Stimulated activated naive CD4-positive, alpha-beta T cell (primary cell): ENCODE measurements around the gene MID1IP1.

Experiments
- DNase-seq, 6 experiments: peaks; one replicate each; lab custom pipeline; 2025; lab: John Stamatoyannopoulos, UW

Gene MID1IP1

GRCh38 chrX:38800981-38801845 is at the start of gene MID1IP1:
Gene MID1IP1, plus strand, starts transcription at chrX:38801459. Its CDS starts 3,488 bp downstream, at chrX:38804947.
- DNase-seq = peak; percentile 72 to 84 (median 78)

GRCh38 chrX:38754102-38754790 is 47.0 kb upstream of the MID1IP1 start:
- peak in 4 of 6 experiments; percentile 0 to 31 (median 7) for DNase-seq

- no peak for DNase-seq
These were observed 46.2 kb upstream of the MID1IP1 start for GRCh38 chrX:38754818-38755718.

GRCh38 chrX:38760883-38761282 is 40.4 kb upstream of the MID1IP1 start:
- no peak for DNase-seq

GRCh38 chrX:38768079-38768478 is 33.2 kb upstream of the MID1IP1 start:
- peak in 2 of 6 experiments; percentile 14 to 19 for DNase-seq

- no peak for DNase-seq
These were observed 31.1 kb upstream of the MID1IP1 start for GRCh38 chrX:38770152-38770551.

- DNase-seq = no peak
These were observed 27.0 kb upstream of the MID1IP1 start for GRCh38 chrX:38774249-38774648.

GRCh38 chrX:38796946-38797345 is 4.3 kb upstream of the MID1IP1 start:
- no peak for DNase-seq

- no peak for DNase-seq
These were observed 2.3 kb upstream of the MID1IP1 start for GRCh38 chrX:38798956-38799355.

GRCh38 chrX:38799995-38800580 is 1.2 kb upstream of the MID1IP1 start:
- peak in 3 of 6 experiments; percentile 17 to 28 (median 22) for DNase-seq

- no peak for DNase-seq
These were observed 2.0 kb downstream of the MID1IP1 start for GRCh38 chrX:38803243-38803587.

GRCh38 chrX:38803588-38804431 is 2.6 kb downstream of the MID1IP1 start:
- DNase-seq = peak; percentile 5 to 59 (median 34)

- peak in 1 of 6 experiments; percentile 39 for DNase-seq
These were observed 3.1 kb downstream of the MID1IP1 start for GRCh38 chrX:38804432-38804681.

GRCh38 chrX:38804682-38805431 is 3.6 kb downstream of the MID1IP1 start:
- DNase-seq = peak in 5 of 6 experiments; percentile 1 to 59 (median 30)

GRCh38 chrX:38805432-38806389 is 4.5 kb downstream of the MID1IP1 start:
- DNase-seq = peak; percentile 42 to 65 (median 53)

GRCh38 chrX:38806875-38807621 is 5.8 kb downstream of the MID1IP1 start:
- peak in 3 of 6 experiments; percentile 15 to 32 (median 25) for DNase-seq

GRCh38 chrX:38807873-38808272 is 6.6 kb downstream of the MID1IP1 start:
- no peak for DNase-seq
